Measurements from ENCODE around the gene CHAT.

- TF ChIP-seq, protein P1, sequence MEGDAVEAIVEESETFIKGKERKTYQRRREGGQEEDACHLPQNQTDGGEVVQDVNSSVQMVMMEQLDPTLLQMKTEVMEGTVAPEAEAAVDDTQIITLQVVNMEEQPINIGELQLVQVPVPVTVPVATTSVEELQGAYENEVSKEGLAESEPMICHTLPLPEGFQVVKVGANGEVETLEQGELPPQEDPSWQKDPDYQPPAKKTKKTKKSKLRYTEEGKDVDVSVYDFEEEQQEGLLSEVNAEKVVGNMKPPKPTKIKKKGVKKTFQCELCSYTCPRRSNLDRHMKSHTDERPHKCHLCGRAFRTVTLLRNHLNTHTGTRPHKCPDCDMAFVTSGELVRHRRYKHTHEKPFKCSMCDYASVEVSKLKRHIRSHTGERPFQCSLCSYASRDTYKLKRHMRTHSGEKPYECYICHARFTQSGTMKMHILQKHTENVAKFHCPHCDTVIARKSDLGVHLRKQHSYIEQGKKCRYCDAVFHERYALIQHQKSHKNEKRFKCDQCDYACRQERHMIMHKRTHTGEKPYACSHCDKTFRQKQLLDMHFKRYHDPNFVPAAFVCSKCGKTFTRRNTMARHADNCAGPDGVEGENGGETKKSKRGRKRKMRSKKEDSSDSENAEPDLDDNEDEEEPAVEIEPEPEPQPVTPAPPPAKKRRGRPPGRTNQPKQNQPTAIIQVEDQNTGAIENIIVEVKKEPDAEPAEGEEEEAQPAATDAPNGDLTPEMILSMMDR (IDR thresholded peaks at IDR 0.05), result no peak
- no peak for TF ChIP-seq POLR2A (IDR thresholded peaks at IDR 0.05)
Measured at GRCh38 chr10:49567810-49568209, 46.0 kb upstream of the CHAT start.
